K562 (cell line): ENCODE measurements around the gene ADORA2A. TPM values are rescaled to one million over a fixed set of nuclear protein-coding genes. Genes with fewer than 3 reads are reported as not detected.

Experiments
- ATAC-seq: fragments of 200-7000 bp; cut with Tn5 transposase; 3 replicates; pipeline ENCODE4 v1.9.1; 2020; ENCODE audit warnings: moderate library complexity
- BruUV-seq: library from RNA; stranded (reverse); fragments of 400-500 nt; replicated peaks from 2 replicates; lab custom pipeline; 2021; lab: Mats Ljungman, UMichigan
- CTCF ChIA-PET: fragments of 300-600 bp; formaldehyde crosslinking; extraction: SDS; loops from one replicate; lab custom pipeline; 2021; ENCODE audit warnings: low intra/inter-chr PET ratio; lab: Yijun Ruan, JAX
- POLR2A ChIA-PET: fragments of 300-600, 350-650 bp; sonication (Branson Sonifier 250); formaldehyde crosslinking; extraction: SDS; loops from one replicate; lab custom pipeline; 2021; ENCODE audit warnings: antibody characterized with exemption, inconsistent platforms; lab: Yijun Ruan, JAX
- DNase-seq, 4 experiments: peaks; one replicate each; pipeline versions ENCODE4 v3.0.0 to v3.0.0-alpha.2; 2011 to 2018; ENCODE audit warnings: low spot score in 3 of 4, mixed read lengths in 3 of 4; ENCODE audit errors: extremely low read depth in 1 of 4
- FAIRE-seq: peaks from 2 replicates; lab custom pipeline; 2011; peaks lifted over from hg19 to GRCh38; lab: Jason Lieb, UNC
- H2AFZ ChIP-seq: 2 replicates; pipeline ENCODE4 v1.6.0; 2011; ENCODE audit warnings: low read depth, low read length, control low read depth, inconsistent platforms
- H3K27ac ChIP-seq: fragments of 200-600 bp; 3 replicates; pipeline ENCODE4 v1.8.0; 2011; ENCODE audit warnings: low read depth, mild to moderate bottlenecking, control low read depth, inconsistent platforms, low read length, moderate library complexity, mixed read lengths; ENCODE audit errors: extremely low read depth
- H3K27me3 ChIP-seq, 2 experiments: fragments of 300-600 bp in 1 of 2; 2 replicates in 1 of 2; 3 replicates in 1 of 2; pipeline versions ENCODE4 v1.6.0 to v1.8.0; 2011; ENCODE audit warnings: inconsistent platforms in 2 of 2, low read length in 2 of 2, mild to moderate bottlenecking in 1 of 2, mixed read lengths in 1 of 2, moderate library complexity in 1 of 2; ENCODE audit not compliant: control insufficient read depth in 2 of 2, insufficient read depth in 2 of 2
- H3K36me3 ChIP-seq: fragments of 300-600 bp; 3 replicates; pipeline ENCODE4 v1.8.0; 2011; ENCODE audit warnings: mild to moderate bottlenecking, low read length, inconsistent platforms; ENCODE audit not compliant: control insufficient read depth, insufficient read depth
- H3K4me1 ChIP-seq, 2 experiments: fragments of 200-600 bp in 1 of 2; replicated peaks in 1 of 2; 2 replicates in 1 of 2; 3 replicates in 1 of 2; pipeline versions ENCODE4 v1.5.1 to v1.8.0; 2011; ENCODE audit warnings: inconsistent platforms in 2 of 2, low read length in 2 of 2, mild to moderate bottlenecking in 1 of 2, mixed read lengths in 1 of 2, moderate library complexity in 1 of 2; ENCODE audit not compliant: control insufficient read depth in 2 of 2, insufficient read depth in 2 of 2
- H3K4me2 ChIP-seq: 2 replicates; pipeline ENCODE4 v1.6.1; 2011; ENCODE audit warnings: low read length, control low read depth, inconsistent platforms, mixed read lengths; ENCODE audit not compliant: insufficient read depth
- H3K4me3 ChIP-seq: fragments of 200-600 bp; sonication (generic), shearing (Covaris generic); 2 replicates; pipeline ENCODE4 v1.5.1; 2016; ENCODE audit warnings: control low read depth, inconsistent platforms
- H3K79me2 ChIP-seq: fragments of 200-600 bp; 3 replicates; pipeline ENCODE4 v1.8.0; 2011; ENCODE audit warnings: low read length, inconsistent platforms; ENCODE audit not compliant: control insufficient read depth, insufficient read depth
- H3K9ac ChIP-seq, 2 experiments: 2 replicates each; pipeline versions ENCODE4 v1.6.0 to v1.6.1; 2011; ENCODE audit warnings: low read depth in 2 of 2, low read length in 2 of 2, control low read depth in 1 of 2, inconsistent platforms in 1 of 2, mild to moderate bottlenecking in 1 of 2, mixed read lengths in 1 of 2; ENCODE audit not compliant: insufficient read depth in 1 of 2
- H3K9me1 ChIP-seq: one replicate; pipeline ENCODE4 v1.6.0; 2011; ENCODE audit warnings: inconsistent platforms, mild to moderate bottlenecking, low read length, moderate library complexity; ENCODE audit not compliant: control insufficient read depth, insufficient read depth
- H3K9me3 ChIP-seq: replicated peaks from 2 replicates; pipeline ENCODE4 v1.5.1; 2011; ENCODE audit warnings: low read depth, low read length, inconsistent platforms; ENCODE audit not compliant: control insufficient read depth, insufficient read depth
- H4K20me1 ChIP-seq: replicated peaks from 2 replicates; pipeline ENCODE4 v1.6.1; 2011; ENCODE audit warnings: low read length, inconsistent platforms, mixed read lengths; ENCODE audit not compliant: control insufficient read depth, insufficient read depth
- EP400 ChIP-seq: fragments of 450-650 bp; IDR thresholded peaks from 2 replicates; pipeline ENCODE4 v1.6.1; 2017; ENCODE audit warnings: antibody characterized with exemption, mild to moderate bottlenecking, moderate library complexity
- ESRRA ChIP-seq: fragments of 450-650 bp; IDR thresholded peaks from 2 replicates; pipeline ENCODE4 v1.6.1; 2014; ENCODE audit warnings: low read depth, mild to moderate bottlenecking, moderate library complexity, borderline replicate concordance
- RBM25 ChIP-seq: fragments of 200-400 bp; formaldehyde crosslinking; IDR thresholded peaks from 2 replicates; pipeline ENCODE4 v1.6.1; 2018; ENCODE audit warnings: low read length, low read depth, moderate library complexity; ENCODE audit not compliant: severe bottlenecking
- XRCC4 ChIP-seq: IDR thresholded peaks from one replicate; pipeline ENCODE4 v1.6.1; 2011; ENCODE audit not compliant: insufficient read depth, insufficient read length; ENCODE audit errors: extremely low read depth
- YY1 ChIP-seq, 3 experiments: IDR thresholded peaks; 2 replicates each; pipeline ENCODE4 v1.6.1; 2011; ENCODE audit warnings: low read length in 2 of 3, mild to moderate bottlenecking in 2 of 3, moderate library complexity in 2 of 3, borderline replicate concordance in 1 of 3, control low read depth in 1 of 3, low read depth in 1 of 3; ENCODE audit not compliant: insufficient read depth in 3 of 3, insufficient replicate concordance in 2 of 3, control insufficient read depth in 1 of 3, insufficient read length in 1 of 3; ENCODE audit errors: extremely low read depth in 1 of 3
- ZNF121 ChIP-seq: sonication (generic); formaldehyde crosslinking; conservative IDR thresholded peaks from 2 replicates; pipeline ENCODE4 v1.8.0; 2022; ENCODE audit warnings: missing genetic modification reagents
- WGBS: fragments of 100-300 bp; shearing (Covaris generic); methylation state at CpG from one replicate; pipeline ENCODE4 v1.1.6; 2016; ENCODE audit warnings: low coverage, mixed read lengths; ENCODE audit not compliant: insufficient coverage; ENCODE audit errors: missing lambda C conversion rate; 5-methylcytosine and 5-hydroxymethylcytosine counted together
- in situ Hi-C: fragments of 300-500 bp; cut with MboI; formaldehyde crosslinking; loops from 4 replicates; pipeline ENCODE4 v1.15.0; 2018; ENCODE audit warnings: inconsistent platforms, mixed read lengths
- intact Hi-C: fragments of 100-400 bp; cut with micrococcal nuclease; formaldehyde crosslinking; loops from 2 replicates; pipeline ENCODE4 v1.14.2; 2022
- polyA plus RNA-seq, 8 experiments: library from polyadenylated mRNA; depleted of rRNA in 4 of 8; stranded (reverse) in 5 of 8; unstranded in 3 of 8; fragments of >200 nt; fragmentation: Nextera tagmentation in 2 of 8; fragmentation: Illumina TruSeq in 1 of 8; extraction: Ambion mirVana in 2 of 8; extraction: Trizol in 1 of 8; gene quantifications; 2 replicates each; pipeline versions ENCODE4 v1.2.1 to v1.2.3, GENCODE V29; 2011 to 2014; ENCODE audit warnings: inconsistent platforms in 1 of 8, missing spikeins in 1 of 8
- total RNA-seq, 7 experiments: library from RNA; depleted of rRNA in 6 of 7; stranded (reverse); fragments of >200 nt in 6 of 7; fragmentation: Illumina TruSeq in 2 of 7; extraction: Trizol in 2 of 7; gene quantifications; 2 replicates each; pipeline versions ENCODE4 v1.2.1 to v1.2.3, GENCODE V29; 2011 to 2021; ENCODE audit warnings: low replicate concordance in 1 of 7

ADORA2A gene
- total and polyA plus RNA-seq, 9 of the 15 experiments (the other 6 are each of a cell fraction or from before 2014, with no cell fraction given), result 0.15 to 2.1 (median 0.66) TPM; not detected in 2

DNA sequence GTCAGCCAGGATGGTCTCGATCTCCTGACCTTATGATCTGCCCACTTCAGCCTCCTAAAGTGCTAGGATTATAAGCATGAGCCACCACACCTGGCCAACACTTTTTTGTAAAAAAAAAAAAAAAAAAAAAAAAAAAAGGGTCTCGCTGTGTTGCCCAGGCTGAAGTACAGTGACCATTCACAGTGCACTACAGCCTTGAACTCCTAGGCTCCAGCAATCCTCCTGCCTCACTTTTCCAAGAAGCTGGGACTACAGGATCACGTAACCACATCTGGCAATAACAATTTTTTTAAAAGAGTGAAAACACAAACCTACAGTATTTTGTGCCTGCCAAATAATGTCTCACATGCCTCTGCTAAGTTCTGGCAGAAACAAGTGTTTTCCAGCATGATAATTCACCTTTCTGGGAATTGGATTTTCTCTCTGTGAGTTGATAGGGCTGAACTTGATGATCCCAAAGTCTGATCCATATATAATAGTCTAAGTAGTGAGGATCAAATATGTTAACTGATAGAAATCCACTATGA lies 30.6 kb downstream of the ADORA2A start:
- H3K4me1 ChIP-seq, result peaks cover 0 to 23% of the 10 kb centered on the region in 2 experiments; a peak in 4 of 5 replicates
- H3K9me3 ChIP-seq, result no peaks in the 10 kb centered on the region
- BruUV-seq, result no TSS peak
- ChIA-PET CTCF (no interaction called here), POLR2A (no interaction called here)
- H3K36me3 ChIP-seq, result no peaks in the 10 kb centered on the region
- ATAC-seq (no peak), FAIRE-seq (no peak), DNase-seq (no peak)
- no peak overlapping the region for H3K27ac ChIP-seq
- H2AFZ ChIP-seq, result no peak overlapping the region
- H3K79me2 ChIP-seq, result no peaks in the 10 kb centered on the region
- no peak overlapping the region for H3K4me2 ChIP-seq
- TF ChIP-seq YY1 (IDR thresholded peaks at IDR 0.05; ENCODE audit: borderline replicate concordance in 1 of 3, control insufficient read depth in 1 of 3, extremely low read depth in 1 of 3, insufficient read depth in 3 of 3, insufficient read length in 1 of 3, insufficient replicate concordance in 2 of 3, low read depth in 1 of 3, low read length in 2 of 3) (no peak), ESRRA (no peak), ZNF121 (CRISPR knock-in tag) (0 out of 2 replicates have a peak, but pooled peaks have one; percentile 8), XRCC4 (no peak), EP400 (no peak), RBM25 (peak; percentile 6)
- H3K9ac ChIP-seq, result no peak overlapping the region
- intact Hi-C loops, result no loop called here
- H4K20me1 ChIP-seq, result no peaks in the 10 kb centered on the region
- no peaks in the 10 kb centered on the region for H3K27me3 ChIP-seq
- in situ Hi-C loops, result no loop called here
- H3K4me3 ChIP-seq, result no peak overlapping the region
- 0% methylated on average over 1 of the region's 3 CpGs for WGBS
- H3K9me1 ChIP-seq, result no peaks in the 10 kb centered on the region
